Hepatic stellate cell (primary cell): Measurements from ENCODE around the gene FGD5.
A peak's percentile ranks its signal among the peaks of the same experiment; 100 is the strongest.

Experiments used
- DNase-seq: peaks from one replicate; pipeline ENCODE4 v3.0.0; 2011; ENCODE audit warnings: low spot score

FGD5 gene

GRCh38 chr3:14909250-14909649 lies 90.5 kb downstream of the FGD5 start:
- DNase-seq = no peak

- no peak for DNase-seq
These were observed 92.9 kb downstream of the FGD5 start for GRCh38 chr3:14911651-14912050.

- no peak for DNase-seq
These were observed 94.5 kb downstream of the FGD5 start for GRCh38 chr3:14913071-14913925.

GRCh38 chr3:14913926-14914778 lies 95.4 kb downstream of the FGD5 start:
- DNase-seq = no peak

GRCh38 chr3:14914779-14915117 lies 96.0 kb downstream of the FGD5 start:
- DNase-seq = no peak

GRCh38 chr3:14915636-14916222 lies 97.0 kb downstream of the FGD5 start:
- no peak for DNase-seq

- no peak for DNase-seq
These were observed 99.6 kb downstream of the FGD5 start for GRCh38 chr3:14918356-14918860.

- DNase-seq = no peak
These were observed 101.8 kb downstream of the FGD5 start for GRCh38 chr3:14920536-14920935.

- DNase-seq = peak; percentile 82
These were observed 102.4 kb downstream of the FGD5 start for GRCh38 chr3:14921034-14921616.

- DNase-seq = no peak
These were observed 103.3 kb downstream of the FGD5 start for GRCh38 chr3:14921811-14922705.

- DNase-seq = no peak
These were observed 104.1 kb downstream of the FGD5 start for GRCh38 chr3:14922863-14923262.

- no peak for DNase-seq
These were observed 104.7 kb downstream of the FGD5 start for GRCh38 chr3:14923476-14923875.

GRCh38 chr3:14925729-14926591 lies 107.2 kb downstream of the FGD5 start:
- peak; percentile 65 for DNase-seq

GRCh38 chr3:14926592-14926991 lies 107.8 kb downstream of the FGD5 start:
- DNase-seq = no peak

GRCh38 chr3:14927308-14927707 lies 108.5 kb downstream of the FGD5 start:
- DNase-seq = no peak

- DNase-seq = no peak
These were observed 110.7 kb downstream of the FGD5 start for GRCh38 chr3:14929310-14930074.

GRCh38 chr3:14933820-14934425 lies 115.2 kb downstream of the FGD5 start:
- DNase-seq = no peak

- DNase-seq = no peak
These were observed 117.0 kb downstream of the FGD5 start for GRCh38 chr3:14935592-14936345.
